HUES48 (cell line): ENCODE measurements around the gene MRPS2.

Experiments
- H3K27ac ChIP-seq: one replicate; pipeline ENCODE4 v1.7.0; 2013; ENCODE audit warnings: low read depth, low read length, inconsistent platforms
- H3K27me3 ChIP-seq: 2 replicates; pipeline ENCODE4 v1.6.1; 2013; ENCODE audit warnings: mild to moderate bottlenecking, low read length; ENCODE audit not compliant: control insufficient read depth, insufficient read depth
- H3K36me3 ChIP-seq: 2 replicates; pipeline ENCODE4 v1.6.1; 2013; ENCODE audit warnings: low read length; ENCODE audit not compliant: control insufficient read depth, insufficient read depth
- H3K4me1 ChIP-seq: 2 replicates; pipeline ENCODE4 v1.6.1; 2013; ENCODE audit warnings: mild to moderate bottlenecking, low read length; ENCODE audit not compliant: control insufficient read depth, insufficient read depth
- H3K4me3 ChIP-seq: 2 replicates; pipeline ENCODE4 v1.5.1; 2013; ENCODE audit warnings: mild to moderate bottlenecking, low read depth, low read length
- H3K9ac ChIP-seq: 2 replicates; pipeline ENCODE4 v1.6.1; 2013; ENCODE audit warnings: mild to moderate bottlenecking, low read depth, low read length, moderate library complexity
- H3K9me3 ChIP-seq: 2 replicates; pipeline ENCODE4 v1.6.1; 2013; ENCODE audit warnings: low read length; ENCODE audit not compliant: control insufficient read depth, insufficient read depth

MRPS2 gene

GRCh38 chr9:135490166-135490870 lies 10.2 kb upstream of the MRPS2 start:
- H3K9ac ChIP-seq, result no peak overlapping the region
- no peak overlapping the region for H3K27ac ChIP-seq

GRCh38 chr9:135490980-135491464 lies 9.5 kb upstream of the MRPS2 start:
- H3K9ac ChIP-seq, result no peak overlapping the region

More at GRCh38 chr9:135490166-135490870, 10.2 kb upstream of the MRPS2 start:
- H3K4me3 ChIP-seq, result no peak overlapping the region
- H3K36me3 ChIP-seq, result peaks cover 40% of the 10 kb centered on the region
- peaks cover 5% of the 10 kb centered on the region; the same call in 1 of the 2 replicates for H3K4me1 ChIP-seq
- H3K27me3 ChIP-seq, result no peaks in the 10 kb centered on the region
- no peaks in the 10 kb centered on the region for H3K9me3 ChIP-seq

GRCh38 chr9:135491764-135492163 lies 8.7 kb upstream of the MRPS2 start:
- H3K27me3 ChIP-seq, result no peaks in the 10 kb centered on the region
- no peaks in the 10 kb centered on the region for H3K9me3 ChIP-seq
- no peak overlapping the region for H3K27ac ChIP-seq
- peaks cover 5% of the 10 kb centered on the region; the same call in 1 of the 2 replicates for H3K4me1 ChIP-seq
- no peak overlapping the region for H3K9ac ChIP-seq
- H3K4me3 ChIP-seq, result no peak overlapping the region
- H3K36me3 ChIP-seq, result peaks cover 25% of the 10 kb centered on the region

More at GRCh38 chr9:135490980-135491464, 9.5 kb upstream of the MRPS2 start:
- Histone ChIP-seq H3K27me3 (no peaks in the 10 kb centered on the region), H3K4me1 (peaks cover 5% of the 10 kb centered on the region; the same call in 1 of the 2 replicates), H3K9me3 (no peaks in the 10 kb centered on the region), H3K27ac (no peak overlapping the region), H3K36me3 (peaks cover 33% of the 10 kb centered on the region), H3K4me3 (no peak overlapping the region)

DNA sequence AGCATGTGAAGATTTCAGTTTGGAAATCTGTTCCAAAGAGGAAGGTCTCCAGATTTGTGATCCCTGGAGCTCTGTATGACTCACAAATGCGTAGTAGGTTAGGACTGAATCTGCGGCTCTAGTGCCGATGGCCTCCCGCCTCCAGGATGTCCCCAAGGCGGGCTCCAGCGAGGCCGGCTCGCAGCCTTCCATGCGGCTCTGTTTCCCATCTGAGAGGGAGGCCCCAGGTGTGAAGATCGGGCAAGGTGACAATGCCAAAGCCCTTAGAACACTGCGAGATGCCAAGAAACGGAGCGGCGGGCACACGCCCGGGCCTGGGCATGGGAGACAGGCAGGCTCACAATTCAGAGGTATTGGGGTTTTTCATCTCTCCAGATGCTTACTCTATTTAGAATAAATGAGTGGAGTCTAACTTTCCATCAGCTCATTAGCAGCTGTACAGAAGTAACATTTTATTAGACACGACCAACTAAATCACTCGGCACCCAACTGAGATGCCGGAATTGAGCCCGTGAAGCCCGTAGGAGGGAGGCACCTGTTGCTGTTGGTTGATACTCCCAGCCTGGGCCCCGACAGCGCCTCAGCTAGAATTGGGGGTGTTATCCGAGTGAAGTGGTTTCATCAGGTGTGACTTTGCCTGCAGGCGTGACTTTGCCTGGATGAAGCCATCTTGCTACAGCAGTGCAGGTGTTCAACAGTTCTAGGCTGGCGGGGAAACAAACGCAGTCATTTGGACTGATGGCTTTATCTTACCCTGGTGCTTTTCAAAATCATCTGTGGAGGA lies 7.4 kb upstream of the MRPS2 start:
- H3K9ac ChIP-seq, result no peak overlapping the region
- H3K4me1 ChIP-seq, result peaks cover 5% of the 10 kb centered on the region; the same call in 1 of the 2 replicates
- H3K27me3 ChIP-seq, result no peaks in the 10 kb centered on the region
- no peak overlapping the region for H3K27ac ChIP-seq
- no peak overlapping the region for H3K4me3 ChIP-seq
- H3K9me3 ChIP-seq, result no peaks in the 10 kb centered on the region
- peaks cover 12% of the 10 kb centered on the region for H3K36me3 ChIP-seq

DNA sequence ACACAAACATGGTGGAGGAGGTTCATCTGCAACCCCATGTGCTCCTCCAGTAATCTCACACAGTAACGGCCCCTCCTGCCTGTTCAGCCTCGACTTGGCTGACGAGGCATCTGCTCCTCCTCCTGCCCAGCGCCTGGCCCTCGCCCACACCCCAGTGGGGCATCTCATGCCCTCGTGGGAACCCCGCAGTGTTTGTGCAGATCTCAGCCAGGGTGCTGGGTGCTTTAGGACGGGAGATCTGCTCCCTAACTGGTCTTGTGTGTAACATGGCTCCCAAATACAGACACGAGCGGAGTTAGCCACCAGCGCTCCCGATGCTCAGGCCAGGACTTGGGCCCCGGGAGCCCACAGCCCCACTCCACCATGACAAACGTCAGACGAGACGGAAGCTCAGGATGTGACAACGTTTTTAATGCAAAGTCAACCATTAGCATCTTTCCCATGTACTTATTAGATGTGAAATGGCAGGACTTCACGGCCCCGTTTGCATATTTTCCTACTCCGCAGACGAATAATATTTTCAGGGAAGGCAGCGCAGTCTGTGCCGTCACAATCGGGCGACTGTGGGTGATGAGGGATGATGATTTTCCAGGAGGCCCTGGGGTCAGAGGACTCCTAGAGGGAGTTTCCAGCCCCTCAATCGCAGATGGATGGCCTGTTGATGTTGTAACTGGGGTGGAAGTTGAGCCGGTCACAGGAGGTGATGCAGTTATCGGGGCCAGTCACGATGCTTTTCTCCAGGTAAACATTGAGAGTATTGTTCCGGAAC lies 5.5 kb upstream of the MRPS2 start:
- H3K27me3 ChIP-seq, result no peaks in the 10 kb centered on the region
- H3K9ac ChIP-seq, result no peak overlapping the region
- no peaks in the 10 kb centered on the region for H3K9me3 ChIP-seq
- no peak overlapping the region for H3K27ac ChIP-seq
- no peaks in the 10 kb centered on the region for H3K36me3 ChIP-seq
- peaks cover 13% of the 10 kb centered on the region; the same call in 1 of the 2 replicates for H3K4me1 ChIP-seq
- H3K4me3 ChIP-seq, result no peak overlapping the region

DNA sequence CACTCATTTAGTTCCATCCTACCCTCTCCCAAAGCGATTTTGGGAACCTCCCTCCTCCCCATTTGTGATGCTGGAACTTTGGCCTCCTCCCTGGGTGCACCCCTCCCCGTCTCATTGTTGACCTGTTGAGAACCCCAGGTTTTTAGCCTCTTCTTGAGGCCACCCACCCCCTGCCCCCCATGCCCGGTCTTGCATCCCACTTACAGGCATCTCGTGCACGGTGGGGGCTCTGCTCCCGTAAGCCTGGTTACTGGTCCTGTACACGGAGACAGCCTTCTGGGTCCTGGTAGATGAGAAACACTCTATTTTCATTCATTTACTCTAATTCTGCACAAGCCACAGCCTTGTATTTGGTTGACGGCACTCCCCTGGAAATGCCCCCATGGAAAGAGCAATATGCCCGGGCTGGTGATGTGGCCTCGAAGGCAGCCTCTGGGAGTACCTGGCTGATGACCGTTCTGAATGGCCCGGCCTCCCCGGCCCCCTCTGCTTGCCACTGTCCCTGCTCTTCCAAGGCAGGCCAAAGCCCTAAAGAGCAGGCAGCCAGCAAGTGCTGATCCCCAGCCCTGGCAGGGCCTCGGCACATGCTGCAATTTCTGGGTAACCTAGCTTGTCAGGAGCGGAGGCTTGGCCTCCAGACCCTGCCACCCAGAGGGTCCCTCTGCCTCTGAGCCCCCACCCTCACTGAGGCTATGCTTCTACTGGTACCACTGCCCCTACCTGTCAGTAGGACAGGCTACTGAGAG lies 1.9 kb upstream of the MRPS2 start:
- Histone ChIP-seq H3K4me1 (peaks cover 16% of the 10 kb centered on the region), H3K27ac (no peak overlapping the region), H3K9ac (no peak overlapping the region), H3K36me3 (peaks cover 20% of the 10 kb centered on the region), H3K9me3 (no peaks in the 10 kb centered on the region), H3K4me3 (no peak overlapping the region), H3K27me3 (no peaks in the 10 kb centered on the region)

GRCh38 chr9:135499326-135500070 lies 984 bp upstream of the MRPS2 start:
- Histone ChIP-seq H3K27ac (peak overlapping the region; percentile 59), H3K9ac (no peak overlapping the region), H3K4me1 (peaks cover 16% of the 10 kb centered on the region), H3K36me3 (peaks cover 29% of the 10 kb centered on the region), H3K9me3 (no peaks in the 10 kb centered on the region), H3K4me3 (peak overlapping the region; percentile 92), H3K27me3 (no peaks in the 10 kb centered on the region)

GRCh38 chr9:135500071-135500524 lies 384 bp upstream of the MRPS2 start:
- Histone ChIP-seq H3K9ac (no peak overlapping the region), H3K36me3 (peaks cover 35% of the 10 kb centered on the region), H3K9me3 (no peaks in the 10 kb centered on the region), H3K27ac (no peak overlapping the region), H3K4me1 (peaks cover 16% of the 10 kb centered on the region), H3K27me3 (no peaks in the 10 kb centered on the region), H3K4me3 (peak overlapping the region; percentile 92)

DNA sequence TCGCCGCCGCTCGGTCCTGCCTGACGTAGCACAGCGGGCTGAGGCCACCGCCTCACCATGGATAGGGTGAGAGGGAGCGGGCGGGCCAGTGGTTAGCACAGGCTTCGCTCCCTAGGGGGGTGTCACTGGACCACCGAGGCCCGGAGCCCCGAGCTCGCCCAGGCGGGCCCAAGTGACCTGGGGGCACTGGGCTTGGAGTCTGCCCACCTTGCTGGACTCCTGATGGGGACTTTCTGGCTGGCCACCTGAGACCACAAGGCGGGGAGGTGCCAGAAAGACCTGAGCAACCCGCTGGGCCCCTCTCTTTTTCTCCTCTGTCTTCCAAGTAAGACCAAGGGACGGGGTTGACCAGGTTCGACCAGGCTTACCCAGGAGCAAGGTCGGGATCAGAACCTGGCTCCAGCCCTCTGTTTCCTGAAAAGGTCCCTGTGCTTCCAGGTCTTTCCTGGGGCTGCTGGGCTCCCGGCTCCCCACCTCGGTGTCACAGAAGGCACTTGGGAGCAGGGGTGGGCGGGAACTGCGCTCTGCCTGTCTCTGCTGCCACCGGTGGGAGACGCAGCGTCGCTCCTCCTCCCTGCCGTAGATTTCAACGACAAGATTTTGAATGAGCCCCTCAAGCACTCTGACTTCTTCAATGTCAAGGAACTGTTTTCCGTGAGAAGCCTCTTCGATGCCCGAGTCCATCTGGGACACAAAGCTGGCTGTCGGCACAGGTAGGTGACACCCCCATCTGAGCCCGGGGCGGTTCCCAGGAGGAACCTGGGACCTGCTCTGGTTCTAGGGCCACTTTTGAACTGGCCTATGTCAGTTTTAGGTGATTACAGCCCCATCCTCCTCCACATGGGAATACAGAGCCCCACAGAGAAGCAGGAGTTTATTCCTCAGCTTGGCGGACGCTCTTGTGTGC lies 1.0 kb downstream of the MRPS2 start:
- Histone ChIP-seq H3K27me3 (no peaks in the 10 kb centered on the region), H3K9me3 (no peaks in the 10 kb centered on the region), H3K36me3 (peaks cover 39% of the 10 kb centered on the region), H3K4me3 (peak overlapping the region; percentile 92), H3K4me1 (peaks cover 16% of the 10 kb centered on the region), H3K9ac (peak overlapping the region; percentile 89), H3K27ac (peak overlapping the region; percentile 59)
